ENCODE measurements around the gene SWSAP1. TPM values are rescaled to one million over a fixed set of nuclear protein-coding genes. Genes with fewer than 3 reads are reported as not detected.
"Not testable (repeated sequence)": the region's sequence is repeated elsewhere in the genome, so short reads cannot be mapped to it uniquely, and the experiment has no call there.

SWSAP1 gene
- total and polyA plus RNA-seq, 3 experiments from 2014 or later, result 2.1 to 7.0 (median 2.2) TPM

GRCh38 chr19:11335449-11336146 is 38.9 kb upstream of the SWSAP1 start:
- no peak overlapping the region for H3K4me3 Mint-ChIP-seq
- ChIA-PET CTCF (no interaction called here), POLR2A (no interaction called here)
- no peak overlapping the region for H3K27ac Mint-ChIP-seq
- H3K4me1 Mint-ChIP-seq, result peaks cover 17 to 29% (median 24%) of the 10 kb centered on the region in 3 donors
- peaks cover 26% of the 10 kb centered on the region for H3K4me1 ChIP-seq (ENCODE audit: insufficient read depth, low read length)
- no peaks in the 10 kb centered on the region for H3K27me3 Mint-ChIP-seq
- peaks cover 5% of the 10 kb centered on the region for H3K36me3 ChIP-seq (ENCODE audit: insufficient read depth, low read length)
- no peak overlapping the region for H3K27ac ChIP-seq (ENCODE audit: low read depth, low read length)
- no peaks in the 10 kb centered on the region for H3K9me3 ChIP-seq (ENCODE audit: low read length)
- peak in 1 of 5 donors; percentile 34 for DNase-seq
- H3K4me3 ChIP-seq (ENCODE audit: low read length), result no peak overlapping the region
- H3K27me3 ChIP-seq (ENCODE audit: insufficient read depth, low read length, poor library complexity, severe bottlenecking), result no peaks in the 10 kb centered on the region
- peaks cover 10 to 36% (median 21%) of the 10 kb centered on the region in 3 donors for H3K36me3 Mint-ChIP-seq
- no peaks in the 10 kb centered on the region for H3K9me3 Mint-ChIP-seq

GRCh38 chr19:11337080-11337479 is 37.4 kb upstream of the SWSAP1 start:
- ChIA-PET POLR2A (no interaction called here), CTCF (interaction anchor here (1.0 kb wide), 1 partner anchor 145 kb away, joined by 3 read pairs; no protein-coding TSS in a partner anchor)
- no peaks in the 10 kb centered on the region for H3K9me3 ChIP-seq (ENCODE audit: low read length)
- peaks cover 5% of the 10 kb centered on the region for H3K36me3 ChIP-seq (ENCODE audit: insufficient read depth, low read length)
- H3K4me3 ChIP-seq (ENCODE audit: low read length), result no peak overlapping the region
- no peak overlapping the region for H3K27ac ChIP-seq (ENCODE audit: low read depth, low read length)
- Mint-ChIP-seq H3K27ac (peak overlapping the region in 4 of 8 donors; percentile 46 to 93 (median 70)), H3K27me3 (no peaks in the 10 kb centered on the region), H3K4me3 (peak overlapping the region in 4 of 7 donors; percentile 24 to 72 (median 42)), H3K36me3 (peaks cover 7 to 33% (median 21%) of the 10 kb centered on the region in 3 donors), H3K4me1 (peaks cover 17 to 29% (median 24%) of the 10 kb centered on the region in 3 donors), H3K9me3 (no peaks in the 10 kb centered on the region)
- H3K27me3 ChIP-seq (ENCODE audit: insufficient read depth, low read length, poor library complexity, severe bottlenecking), result no peaks in the 10 kb centered on the region
- H3K4me1 ChIP-seq (ENCODE audit: insufficient read depth, low read length), result peaks cover 26% of the 10 kb centered on the region
- DNase-seq, result no peak

DNA sequence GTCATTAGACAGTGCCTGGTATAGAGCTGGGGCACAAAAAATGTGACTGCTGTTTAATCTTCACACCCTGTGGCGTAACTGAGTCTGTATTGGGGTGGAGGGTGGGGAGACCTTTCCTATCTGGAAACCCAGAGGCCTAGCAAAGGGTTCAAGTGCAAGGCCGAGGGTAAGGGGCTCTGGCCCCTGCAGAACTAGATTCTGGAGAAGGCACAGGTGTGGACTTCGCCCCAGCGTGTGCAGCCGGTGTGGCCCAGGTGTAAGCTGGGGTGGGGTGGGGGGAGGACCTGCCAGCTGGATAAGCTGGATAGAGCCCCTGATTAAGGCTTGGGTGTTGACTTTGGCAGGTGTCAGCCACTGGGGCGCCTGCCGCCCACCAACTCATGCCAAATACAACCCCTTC is 36.3 kb upstream of the SWSAP1 start:
- no peaks in the 10 kb centered on the region for H3K9me3 ChIP-seq (ENCODE audit: low read length)
- DNase-seq, result no peak
- H3K27me3 ChIP-seq (ENCODE audit: insufficient read depth, low read length, poor library complexity, severe bottlenecking), result no peaks in the 10 kb centered on the region
- CTCF ChIA-PET, result interaction anchor here (1.1 to 3.7 kb wide), 2 partner anchors 43 to 97 kb away, joined by 3 to 13 read pairs; partner anchors contain the start of genes ODAD3 and PRKCSH
- H3K36me3 ChIP-seq (ENCODE audit: insufficient read depth, low read length), result peaks cover 5% of the 10 kb centered on the region
- Mint-ChIP-seq H3K9me3 (no peaks in the 10 kb centered on the region), H3K4me1 (peaks cover 17 to 29% (median 24%) of the 10 kb centered on the region in 3 donors), H3K36me3 (peaks cover 6 to 33% (median 18%) of the 10 kb centered on the region in 3 donors), H3K27me3 (no peaks in the 10 kb centered on the region), H3K27ac (peak overlapping the region in 4 of 8 donors; percentile 27 to 84 (median 38)), H3K4me3 (peak overlapping the region; percentile 24 to 90 (median 59))
- H3K4me3 ChIP-seq (ENCODE audit: low read length), result no peak overlapping the region
- POLR2A ChIA-PET, result no interaction called here
- no peak overlapping the region for H3K27ac ChIP-seq (ENCODE audit: low read depth, low read length)
- H3K4me1 ChIP-seq (ENCODE audit: insufficient read depth, low read length), result peaks cover 26% of the 10 kb centered on the region

- peak overlapping the region; percentile 31 for H3K27ac ChIP-seq (ENCODE audit: low read depth, low read length)
- Mint-ChIP-seq H3K4me3 (peak overlapping the region; percentile 73 to 90 (median 80)), H3K27ac (peak overlapping the region in 6 of 8 donors; percentile 46 to 84 (median 76)), H3K4me1 (peaks cover 17 to 29% (median 24%) of the 10 kb centered on the region in 3 donors), H3K27me3 (no peaks in the 10 kb centered on the region), H3K9me3 (no peaks in the 10 kb centered on the region), H3K36me3 (peaks cover 6 to 29% (median 18%) of the 10 kb centered on the region in 3 donors)
- no peak overlapping the region for H3K4me3 ChIP-seq (ENCODE audit: low read length)
- DNase-seq, result no peak
- ChIA-PET POLR2A (interaction anchor here (1.4 kb wide), 1 partner anchor 37 kb away, joined by 6 read pairs; no protein-coding TSS in a partner anchor), CTCF (interaction anchor here (1.1 to 3.7 kb wide), 3 partner anchors 11 to 96 kb away, joined by 3 to 13 read pairs (median 3); partner anchors contain the start of genes ODAD3 and PRKCSH)
- H3K36me3 ChIP-seq (ENCODE audit: insufficient read depth, low read length), result peaks cover 5% of the 10 kb centered on the region
- no peaks in the 10 kb centered on the region for H3K27me3 ChIP-seq (ENCODE audit: insufficient read depth, low read length, poor library complexity, severe bottlenecking)
- H3K9me3 ChIP-seq (ENCODE audit: low read length), result no peaks in the 10 kb centered on the region
- H3K4me1 ChIP-seq (ENCODE audit: insufficient read depth, low read length), result peaks cover 26% of the 10 kb centered on the region
Measured at GRCh38 chr19:11338569-11339253, 35.8 kb upstream of the SWSAP1 start.

- H3K27me3 ChIP-seq (ENCODE audit: insufficient read depth, low read length, poor library complexity, severe bottlenecking), result no peaks in the 10 kb centered on the region
- H3K36me3 Mint-ChIP-seq, result peaks cover 6 to 22% (median 13%) of the 10 kb centered on the region in 3 donors
- H3K9me3 ChIP-seq (ENCODE audit: low read length), result no peaks in the 10 kb centered on the region
- H3K27ac ChIP-seq (ENCODE audit: low read depth, low read length), result peak within 1 kb of the TSS; percentile 31
- peaks cover 0 to 2% of the 10 kb centered on the region in 2 donors for H3K27me3 Mint-ChIP-seq
- H3K4me3 ChIP-seq (ENCODE audit: low read length), result peak within 1 kb of the TSS; percentile 51
- H3K4me1 ChIP-seq (ENCODE audit: insufficient read depth, low read length), result peaks cover 26% of the 10 kb centered on the region
- H3K27ac Mint-ChIP-seq, result peak within 1 kb of the TSS; percentile 46 to 87 (median 76)
- DNase-seq, result peak; percentile 48 to 79 (median 62)
- peaks cover 5% of the 10 kb centered on the region for H3K36me3 ChIP-seq (ENCODE audit: insufficient read depth, low read length)
- peak within 1 kb of the TSS; percentile 73 to 90 (median 80) for H3K4me3 Mint-ChIP-seq
- ChIA-PET CTCF (interaction anchor here (1.1 to 3.7 kb wide), 3 partner anchors 12 to 96 kb away, joined by 3 to 13 read pairs (median 3); partner anchors contain the start of genes ODAD3 and PRKCSH), POLR2A (interaction anchor here (0.6 to 1.4 kb wide), 3 partner anchors 36 to 1250 kb away, joined by 3 to 8 read pairs (median 6); no protein-coding TSS in a partner anchor)
- H3K9me3 Mint-ChIP-seq, result no peaks in the 10 kb centered on the region
- H3K4me1 Mint-ChIP-seq, result peaks cover 20 to 33% (median 27%) of the 10 kb centered on the region in 3 donors
Measured at GRCh38 chr19:11339254-11340098, 35.0 kb upstream of the SWSAP1 start, which contains the start of gene RAB3D. RAB3D (minus strand) TSS chr19:11339657; CDS start chr19:11337399, 2,258 bp downstream.

- H3K27ac Mint-ChIP-seq, result peak overlapping the region in 6 of 8 donors; percentile 27 to 81 (median 56)
- H3K4me3 Mint-ChIP-seq, result peak overlapping the region; percentile 73 to 90 (median 80)
- H3K36me3 Mint-ChIP-seq, result peaks cover 4 to 20% (median 10%) of the 10 kb centered on the region in 3 donors
- not testable (repeated sequence) for H3K27me3 Mint-ChIP-seq; H3K36me3 ChIP-seq (ENCODE audit: insufficient read depth, low read length); H3K27me3 ChIP-seq (ENCODE audit: insufficient read depth, low read length, poor library complexity, severe bottlenecking); DNase-seq; H3K9me3 Mint-ChIP-seq; H3K9me3 ChIP-seq (ENCODE audit: low read length)
- H3K27ac ChIP-seq (ENCODE audit: low read depth, low read length), result peak overlapping the region; percentile 17
- ChIA-PET POLR2A (interaction anchor here (0.6 to 1.4 kb wide), 3 partner anchors 35 to 1249 kb away, joined by 3 to 8 read pairs (median 6); no protein-coding TSS in a partner anchor), CTCF (interaction anchor here (1.2 to 3.7 kb wide), 2 partner anchors 12 to 41 kb away, joined by 3 to 13 read pairs; no protein-coding TSS in a partner anchor)
- H3K4me3 ChIP-seq (ENCODE audit: low read length), result peak overlapping the region; percentile 51
- H3K4me1 Mint-ChIP-seq, result peaks cover 21 to 35% (median 29%) of the 10 kb centered on the region in 3 donors
- peaks cover 27% of the 10 kb centered on the region for H3K4me1 ChIP-seq (ENCODE audit: insufficient read depth, low read length)
Measured at GRCh38 chr19:11340099-11340467, 34.4 kb upstream of the SWSAP1 start.

- CTCF ChIA-PET, result no interaction called here
- peak overlapping the region in 2 of 7 donors; percentile 23 to 66 for H3K4me3 Mint-ChIP-seq
- no peaks in the 10 kb centered on the region for H3K27me3 ChIP-seq (ENCODE audit: insufficient read depth, low read length, poor library complexity, severe bottlenecking)
- H3K27me3 Mint-ChIP-seq, result peaks cover 0 to 2% of the 10 kb centered on the region in 2 donors
- H3K36me3 ChIP-seq (ENCODE audit: insufficient read depth, low read length), result no peaks in the 10 kb centered on the region
- POLR2A ChIA-PET, result no interaction called here
- H3K4me3 ChIP-seq (ENCODE audit: low read length), result no peak overlapping the region
- DNase-seq, result no peak
- peaks cover 38% of the 10 kb centered on the region for H3K4me1 ChIP-seq (ENCODE audit: insufficient read depth, low read length)
- no peaks in the 10 kb centered on the region for H3K9me3 ChIP-seq (ENCODE audit: low read length)
- peaks cover 36 to 53% (median 46%) of the 10 kb centered on the region in 3 donors for H3K4me1 Mint-ChIP-seq
- H3K27ac Mint-ChIP-seq, result peak overlapping the region in 1 of 8 donors; percentile 86
- no peak overlapping the region for H3K27ac ChIP-seq (ENCODE audit: low read depth, low read length)
- H3K9me3 Mint-ChIP-seq, result peaks cover 0 to under 1% (median 0%) of the 10 kb centered on the region in 5 donors
- H3K36me3 Mint-ChIP-seq, result peaks cover 0 to 12% (median 0%) of the 10 kb centered on the region in 3 donors
Measured at GRCh38 chr19:11342429-11342828, 32.0 kb upstream of the SWSAP1 start.

Data from CD8-positive, alpha-beta memory T cell (primary cell).